Fibroblast of lung (primary cell): ENCODE measurements around the gene CDC6.

Experiments used
- EZH2 ChIP-seq: IDR thresholded peaks from 2 replicates; pipeline ENCODE4 v1.5.1; 2012; ENCODE audit warnings: low read length, control low read depth, mild to moderate bottlenecking; ENCODE audit errors: missing control alignments
- TF ChIP-seq, protein P1 (sequence below), 2 donors: IDR thresholded peaks in 1 of 2; conservative IDR thresholded peaks in 1 of 2; 1 replicate in 1 of 2; 2 replicates in 1 of 2; pipeline ENCODE4 v1.5.1; 2011 to 2012; ENCODE audit warnings: low read length in 2 of 2, control low read depth in 1 of 2, inconsistent platforms in 1 of 2, low read depth in 1 of 2, mild to moderate bottlenecking in 1 of 2

DNA sequence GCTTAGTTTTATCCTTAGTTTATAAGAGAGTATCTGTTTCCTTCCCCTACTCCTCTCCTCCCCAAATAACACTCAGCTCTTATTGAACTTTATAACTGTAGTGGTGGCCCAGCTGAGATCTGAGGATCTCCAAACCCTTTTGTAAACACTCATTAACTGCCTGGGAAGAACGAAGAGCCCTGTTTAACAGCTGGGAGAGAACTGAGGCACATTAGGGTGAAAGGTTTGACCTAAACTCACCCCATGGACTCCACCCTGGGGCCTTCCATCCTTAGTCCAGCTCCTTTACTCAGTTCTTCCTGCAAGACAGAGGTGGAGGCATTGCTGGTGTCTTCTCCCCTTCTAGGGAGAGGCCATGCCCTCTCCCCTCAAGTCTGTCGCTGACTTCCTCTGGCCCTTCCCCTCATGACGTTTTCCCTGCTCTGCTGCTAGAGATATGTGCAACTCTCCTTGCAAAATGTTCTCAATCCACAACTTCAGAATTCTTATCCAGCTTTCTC lies 20.1 kb downstream of the CDC6 start:
- TF ChIP-seq, protein P1, sequence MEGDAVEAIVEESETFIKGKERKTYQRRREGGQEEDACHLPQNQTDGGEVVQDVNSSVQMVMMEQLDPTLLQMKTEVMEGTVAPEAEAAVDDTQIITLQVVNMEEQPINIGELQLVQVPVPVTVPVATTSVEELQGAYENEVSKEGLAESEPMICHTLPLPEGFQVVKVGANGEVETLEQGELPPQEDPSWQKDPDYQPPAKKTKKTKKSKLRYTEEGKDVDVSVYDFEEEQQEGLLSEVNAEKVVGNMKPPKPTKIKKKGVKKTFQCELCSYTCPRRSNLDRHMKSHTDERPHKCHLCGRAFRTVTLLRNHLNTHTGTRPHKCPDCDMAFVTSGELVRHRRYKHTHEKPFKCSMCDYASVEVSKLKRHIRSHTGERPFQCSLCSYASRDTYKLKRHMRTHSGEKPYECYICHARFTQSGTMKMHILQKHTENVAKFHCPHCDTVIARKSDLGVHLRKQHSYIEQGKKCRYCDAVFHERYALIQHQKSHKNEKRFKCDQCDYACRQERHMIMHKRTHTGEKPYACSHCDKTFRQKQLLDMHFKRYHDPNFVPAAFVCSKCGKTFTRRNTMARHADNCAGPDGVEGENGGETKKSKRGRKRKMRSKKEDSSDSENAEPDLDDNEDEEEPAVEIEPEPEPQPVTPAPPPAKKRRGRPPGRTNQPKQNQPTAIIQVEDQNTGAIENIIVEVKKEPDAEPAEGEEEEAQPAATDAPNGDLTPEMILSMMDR (conservative IDR thresholded peaks at IDR 0.05 in 1 of 2, IDR thresholded peaks at IDR 0.05 in 1 of 2; ENCODE audit: low read depth in 1 of 2, low read length in 2 of 2), result no peak
- no peak for TF ChIP-seq EZH2
